ENCODE data around the gene TLE1.
"Not testable (repeated sequence)": the region's sequence is repeated elsewhere in the genome, so short reads cannot be mapped to it uniquely, and the experiment has no call there.

The TLE1 gene

DNA sequence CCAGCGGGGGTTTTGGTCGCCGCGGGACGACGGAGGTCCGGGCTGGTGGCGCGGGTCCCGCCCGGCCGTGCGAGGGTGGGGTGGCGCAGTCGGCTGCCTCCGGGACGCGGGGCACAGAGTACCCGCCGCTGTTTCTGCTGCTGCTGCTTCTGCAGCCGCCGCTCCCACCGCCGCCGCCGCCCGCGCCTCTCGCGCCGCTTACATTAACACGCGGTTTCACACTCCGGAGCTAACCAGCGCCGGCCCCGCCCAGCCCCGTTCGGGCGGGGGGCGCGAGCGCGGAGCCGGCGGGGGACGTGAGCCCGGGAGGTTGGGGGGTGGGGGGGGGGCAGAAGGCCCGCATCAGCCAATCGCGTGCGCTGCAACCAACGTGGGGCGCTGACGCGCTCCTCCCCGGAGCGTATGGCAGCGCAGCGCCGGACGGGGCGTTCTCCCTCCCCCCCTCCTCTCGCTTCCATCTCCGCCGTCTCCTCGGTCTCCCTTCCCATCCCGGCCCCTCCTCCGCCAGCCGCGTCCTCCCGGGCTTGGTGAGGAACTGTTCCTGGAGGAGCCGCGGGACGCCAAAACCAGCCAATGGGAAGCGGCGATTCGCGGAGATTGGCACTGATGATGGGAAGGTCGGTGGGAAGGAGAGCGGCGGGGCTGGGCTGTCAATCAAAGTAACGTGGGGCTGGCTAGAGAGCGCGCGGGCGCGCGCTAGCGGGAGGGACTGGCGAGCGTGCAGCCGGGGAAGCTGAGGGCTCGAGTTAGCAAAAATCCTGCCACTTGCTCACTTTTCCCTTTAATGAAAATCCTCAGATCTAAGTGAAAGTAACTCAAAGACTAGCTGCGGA, at the start of gene TLE1:
TSS of gene TLE1 (minus strand) at position 205 of the 833 bp plus-strand sequence. CDS start 1,307 bp downstream, outside the sequence.
- DNase-seq (ENCODE audit: low read depth): peak; percentile 77

DNA sequence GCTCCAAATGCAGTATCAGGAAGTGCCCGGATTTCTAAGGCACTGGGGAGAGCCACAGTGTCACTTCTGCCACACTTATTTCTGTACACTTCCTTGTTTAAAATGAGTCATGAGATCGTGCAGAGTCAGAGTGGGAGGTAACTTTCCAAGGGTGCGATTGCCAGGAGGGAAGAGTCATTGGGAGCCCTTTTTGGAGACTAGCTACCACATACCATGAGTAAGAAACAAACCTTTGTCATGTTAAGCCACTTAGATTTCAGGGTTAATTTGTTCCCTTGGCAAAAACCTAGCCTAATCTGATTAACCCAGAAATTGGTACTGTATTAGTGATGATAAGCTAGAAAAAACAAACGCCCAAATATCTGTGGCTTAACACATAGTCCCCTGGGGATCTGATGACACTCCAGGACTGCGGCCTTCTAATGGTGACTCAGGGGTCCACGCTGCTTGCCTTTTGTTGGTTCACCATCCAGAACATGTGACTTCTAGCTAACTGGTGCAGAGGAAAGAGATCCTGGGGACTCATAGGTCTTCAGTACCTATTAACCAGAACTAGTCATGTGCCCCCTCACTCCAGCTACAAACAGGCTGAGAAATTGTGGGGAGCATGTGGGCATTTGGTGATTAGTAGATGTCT, 48.6 kb upstream of the TLE1 start:
- DNase-seq (ENCODE audit: low read depth): no peak

DNA sequence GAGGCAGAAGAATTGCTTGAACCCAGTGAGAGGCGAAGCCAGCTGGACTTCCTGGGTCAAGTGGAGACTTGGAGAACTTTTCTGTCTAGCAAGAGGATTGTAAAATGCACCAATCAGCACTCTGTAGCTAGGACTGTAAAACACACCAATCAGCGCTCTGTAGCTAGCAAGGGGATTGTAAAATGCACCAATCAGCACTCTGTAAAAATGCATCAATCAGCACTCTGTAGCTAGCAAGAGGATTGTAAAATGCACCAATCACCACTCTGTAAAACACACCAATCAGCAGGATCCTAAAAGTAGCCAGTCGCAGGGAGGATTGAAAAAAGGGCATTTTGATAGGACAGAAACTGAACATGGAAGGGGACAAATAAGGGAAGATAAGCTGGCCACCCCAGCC, 41.2 kb upstream of the TLE1 start:
- not testable (repeated sequence) for DNase-seq (ENCODE audit: low read depth)

DNA sequence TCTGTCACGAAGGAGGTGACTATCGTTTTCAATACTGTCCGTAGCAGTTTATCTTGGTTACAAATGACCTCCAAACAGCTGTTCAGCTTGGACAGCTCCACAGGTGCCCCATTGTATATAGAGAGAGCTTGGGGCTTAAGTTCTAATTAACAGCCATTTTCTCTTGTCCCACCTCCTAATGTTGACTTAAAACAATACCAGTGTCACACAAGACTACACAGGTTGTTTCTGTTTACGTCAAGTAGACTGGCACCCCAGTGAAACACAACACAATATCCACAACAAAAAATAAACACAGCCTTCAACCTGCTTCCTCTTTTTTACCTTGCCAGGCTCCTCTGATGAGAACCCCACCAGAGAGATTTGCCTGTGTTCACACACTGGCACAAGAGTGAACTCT, 39.8 kb upstream of the TLE1 start:
- no peak for DNase-seq (ENCODE audit: low read depth)

DNA sequence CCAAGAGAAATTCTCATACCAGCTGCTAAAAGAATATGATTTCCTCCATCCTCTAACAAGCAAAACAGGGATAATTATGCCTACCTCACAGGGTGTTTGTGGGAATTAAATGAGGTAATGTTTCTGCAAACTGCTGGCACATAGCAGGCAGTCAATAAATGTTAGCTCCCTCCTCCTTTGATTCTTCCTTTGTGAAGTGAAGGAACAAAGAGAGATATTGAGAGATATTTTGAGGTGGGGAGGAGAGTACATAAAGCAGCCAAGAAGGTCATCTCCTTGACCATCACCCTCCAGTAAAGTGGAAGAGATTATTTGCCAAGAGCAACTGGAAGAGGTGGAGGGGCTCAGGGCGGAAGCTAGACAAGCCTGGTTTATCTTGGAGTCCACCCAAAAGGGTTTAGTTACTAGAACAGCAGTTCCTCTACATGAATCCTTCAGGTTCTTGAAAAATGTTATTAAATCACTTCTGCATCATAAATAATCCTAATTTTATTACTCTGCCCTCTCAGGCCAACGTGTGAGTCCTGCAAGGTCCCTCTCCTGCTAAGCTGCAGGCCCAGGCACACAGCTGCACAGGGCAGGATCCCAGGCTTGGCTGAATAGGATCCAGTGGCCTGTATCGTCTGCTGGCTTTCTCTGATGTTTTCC, 35.0 kb upstream of the TLE1 start:
- no peak for DNase-seq (ENCODE audit: low read depth)

DNA sequence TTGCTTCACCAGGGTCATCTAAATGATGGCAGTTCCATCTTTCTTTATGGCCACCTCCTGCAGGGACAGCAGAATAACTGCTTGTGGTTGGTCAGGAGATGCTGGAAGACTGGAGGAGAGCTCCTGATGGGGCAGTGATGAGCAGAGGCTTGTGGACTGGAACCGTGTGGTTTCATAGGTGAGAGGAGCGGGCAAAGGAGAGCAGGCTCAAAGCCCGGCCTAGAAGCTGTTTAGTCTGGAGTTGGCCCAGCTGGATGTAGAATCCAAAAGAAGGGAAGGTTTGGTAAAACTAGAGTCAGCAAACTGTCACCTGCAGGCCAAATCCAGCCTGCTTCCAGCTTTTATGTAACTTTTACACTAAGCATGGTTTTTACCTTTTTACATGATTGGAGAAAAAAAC, 32.9 kb upstream of the TLE1 start:
- DNase-seq (ENCODE audit: low read depth): no peak

DNA sequence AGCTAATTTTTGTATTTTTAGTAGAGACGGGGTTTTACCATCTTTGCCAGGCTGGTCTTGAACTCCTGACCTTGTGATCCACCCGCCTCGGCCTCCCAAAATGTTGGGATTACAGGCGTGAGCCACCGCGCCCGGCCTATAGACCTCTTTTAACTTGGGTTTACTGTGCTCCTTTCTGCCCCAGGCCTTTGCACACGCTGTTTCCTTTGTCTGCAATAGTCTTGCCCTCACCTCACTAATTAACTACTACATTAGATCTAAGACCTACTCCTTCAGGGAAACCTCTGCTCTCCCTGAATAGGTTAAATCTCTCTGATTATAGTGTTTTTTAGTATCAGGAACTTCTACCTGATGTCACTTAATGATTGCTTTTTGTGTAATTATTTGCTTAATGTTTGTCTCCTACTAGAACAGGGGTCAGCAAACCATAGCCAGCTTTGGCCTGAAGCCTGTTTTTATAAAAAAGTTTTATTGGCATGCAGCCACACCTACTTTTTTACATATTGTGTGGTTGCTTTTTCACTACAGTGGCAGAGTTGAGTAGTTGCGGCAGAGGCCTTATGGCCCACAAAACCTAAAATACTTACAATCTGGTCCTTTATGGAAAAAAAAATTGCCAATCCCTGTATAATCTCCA, 31.2 kb upstream of the TLE1 start:
- DNase-seq (ENCODE audit: low read depth): no peak

DNA sequence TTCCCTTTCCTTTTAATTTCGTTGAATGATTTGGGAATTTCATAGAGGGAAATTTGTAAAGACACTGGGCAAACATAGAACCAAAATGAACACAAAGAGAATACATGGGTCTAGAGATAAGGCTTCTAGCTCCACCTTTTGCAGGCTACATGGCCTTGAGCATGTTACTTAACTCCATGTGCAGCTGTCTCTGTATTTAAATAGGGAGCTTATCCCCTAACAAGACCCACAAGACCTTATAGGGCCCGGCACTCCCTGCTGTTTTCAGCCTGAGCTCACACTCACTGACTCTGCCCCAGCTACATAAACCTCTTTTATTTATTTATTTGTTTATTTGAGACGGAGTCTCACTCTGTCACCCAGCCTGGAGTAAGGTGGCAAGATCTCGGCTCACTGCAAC, 30.6 kb upstream of the TLE1 start:
- no peak for DNase-seq (ENCODE audit: low read depth)

DNA sequence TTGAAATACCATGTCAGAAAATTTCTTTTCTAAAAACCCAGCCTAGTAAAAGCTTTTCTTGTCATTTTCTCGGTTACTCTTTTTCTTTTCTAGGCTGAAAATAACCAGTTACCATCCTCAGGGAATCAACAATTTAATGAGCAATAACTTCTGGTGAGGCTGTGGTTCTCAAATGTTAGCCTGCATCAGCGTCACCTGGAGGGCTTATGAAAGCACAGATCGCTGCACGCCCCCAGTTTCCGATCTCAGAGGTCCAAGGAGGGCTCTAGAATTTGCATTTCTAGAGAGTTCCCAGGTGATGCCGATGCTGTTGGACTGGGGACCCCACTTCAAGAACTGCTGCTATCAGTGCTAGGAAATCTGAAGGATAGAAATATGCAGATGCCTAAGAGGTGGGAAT, 28.9 kb upstream of the TLE1 start:
- no peak for DNase-seq (ENCODE audit: low read depth)

DNA sequence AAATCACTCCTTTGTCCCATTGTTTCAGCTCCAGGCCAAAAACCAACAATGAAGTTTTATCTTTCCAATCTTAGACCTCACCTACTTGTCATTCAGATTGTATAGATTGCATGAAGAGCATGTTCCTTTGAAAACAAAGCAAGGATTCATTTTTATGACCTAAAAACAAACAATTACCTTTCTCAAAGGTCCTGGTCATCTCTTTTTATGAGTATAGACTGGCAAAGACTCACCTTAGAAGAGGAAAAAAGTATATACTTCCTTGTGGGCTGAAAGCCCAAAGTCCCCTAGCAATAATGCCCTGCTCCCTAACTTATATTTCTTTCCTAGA, 28.4 kb upstream of the TLE1 start:
- DNase-seq (ENCODE audit: low read depth): no peak

DNA sequence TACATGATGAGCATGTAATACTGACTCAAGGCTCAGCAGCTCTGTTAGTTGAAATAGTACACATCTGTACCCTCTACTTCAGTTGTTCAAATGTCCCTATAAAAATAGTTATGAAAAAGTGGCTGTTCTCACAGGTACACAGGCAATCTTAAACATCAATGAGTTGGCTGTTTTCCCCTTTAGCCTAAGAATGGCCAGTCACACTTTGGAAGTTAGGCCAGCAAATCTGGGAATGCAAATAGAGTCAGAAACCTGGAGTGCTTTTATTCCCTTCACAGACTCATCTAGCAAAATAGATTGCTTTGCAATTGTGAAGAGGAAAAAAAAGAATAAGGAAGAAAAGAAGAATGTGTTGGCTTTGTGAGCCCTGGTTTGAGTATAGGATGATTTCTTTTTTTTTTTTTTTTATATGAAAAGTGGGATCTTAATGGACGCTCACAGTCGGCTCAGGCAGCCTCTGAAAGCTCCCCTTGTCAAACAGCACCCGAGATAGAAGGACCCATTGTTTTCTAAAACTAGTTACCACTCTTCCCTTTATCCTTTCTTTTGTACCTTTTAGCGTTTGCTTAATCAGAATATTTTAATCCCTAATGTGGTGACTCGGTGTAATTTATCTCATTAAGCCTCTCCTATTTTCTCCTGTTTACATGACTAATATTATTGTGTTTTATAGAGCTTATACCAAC, 27.9 kb upstream of the TLE1 start:
- no peak for DNase-seq (ENCODE audit: low read depth)

DNA sequence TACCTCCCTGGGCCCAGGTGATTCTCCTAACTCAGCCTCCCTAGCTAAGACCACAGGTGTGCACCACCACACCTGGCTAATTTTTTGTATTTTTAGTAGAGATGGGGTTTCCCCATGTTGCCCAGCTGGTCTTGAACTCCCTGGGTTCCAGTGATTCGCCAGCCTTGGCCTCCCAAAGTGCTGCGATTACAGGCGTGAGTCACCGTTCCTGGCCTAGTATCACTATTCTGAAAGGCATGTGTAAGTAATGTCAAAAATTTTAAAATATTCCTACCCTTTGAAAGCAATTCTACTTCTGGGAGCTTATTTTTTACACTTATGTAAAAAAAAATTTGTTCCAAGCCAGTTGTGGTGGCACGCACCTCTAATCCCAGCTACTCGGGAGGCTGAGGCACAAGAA, 27.1 kb upstream of the TLE1 start:
- DNase-seq (ENCODE audit: low read depth): no peak

DNA sequence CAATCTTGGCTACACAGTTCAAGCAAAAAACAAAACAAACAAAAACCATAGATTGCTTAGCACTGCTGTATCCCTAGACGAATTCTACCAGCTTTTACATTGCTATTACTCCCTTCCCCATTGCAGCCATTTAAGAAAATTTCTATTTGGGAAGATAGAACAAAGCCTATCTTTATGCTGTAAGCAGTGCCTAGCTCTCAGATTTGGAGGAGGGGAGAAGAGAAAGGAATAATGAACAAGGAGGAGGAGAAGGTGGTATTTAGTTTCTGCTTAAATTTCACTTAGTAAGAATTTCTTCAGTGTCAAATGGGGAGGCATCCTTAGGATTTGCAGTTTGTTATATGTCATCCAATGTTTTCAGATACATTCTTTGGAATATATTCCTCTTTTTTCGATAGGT, 16.2 kb upstream of the TLE1 start:
- no peak for DNase-seq (ENCODE audit: low read depth)

DNA sequence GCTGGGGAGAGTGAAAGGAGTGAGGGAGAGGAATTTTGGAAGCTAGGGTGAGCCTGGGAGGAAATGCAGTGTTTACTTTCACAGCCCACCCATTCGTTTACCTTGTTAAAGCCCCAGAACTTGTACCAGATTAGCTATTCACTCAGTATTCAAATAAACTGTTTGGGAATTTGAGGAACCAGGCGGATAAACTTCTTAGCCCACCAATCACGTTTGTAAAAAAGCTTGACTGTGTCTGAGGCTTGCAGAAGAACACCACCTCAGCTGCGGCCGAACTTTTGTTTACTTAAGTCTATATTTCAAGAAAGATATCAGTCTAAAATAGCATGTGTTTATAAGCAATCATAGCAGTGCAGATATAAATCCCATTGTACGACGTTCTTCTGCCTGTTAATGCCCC, 5.2 kb upstream of the TLE1 start:
- DNase-seq (ENCODE audit: low read depth): no peak

DNA sequence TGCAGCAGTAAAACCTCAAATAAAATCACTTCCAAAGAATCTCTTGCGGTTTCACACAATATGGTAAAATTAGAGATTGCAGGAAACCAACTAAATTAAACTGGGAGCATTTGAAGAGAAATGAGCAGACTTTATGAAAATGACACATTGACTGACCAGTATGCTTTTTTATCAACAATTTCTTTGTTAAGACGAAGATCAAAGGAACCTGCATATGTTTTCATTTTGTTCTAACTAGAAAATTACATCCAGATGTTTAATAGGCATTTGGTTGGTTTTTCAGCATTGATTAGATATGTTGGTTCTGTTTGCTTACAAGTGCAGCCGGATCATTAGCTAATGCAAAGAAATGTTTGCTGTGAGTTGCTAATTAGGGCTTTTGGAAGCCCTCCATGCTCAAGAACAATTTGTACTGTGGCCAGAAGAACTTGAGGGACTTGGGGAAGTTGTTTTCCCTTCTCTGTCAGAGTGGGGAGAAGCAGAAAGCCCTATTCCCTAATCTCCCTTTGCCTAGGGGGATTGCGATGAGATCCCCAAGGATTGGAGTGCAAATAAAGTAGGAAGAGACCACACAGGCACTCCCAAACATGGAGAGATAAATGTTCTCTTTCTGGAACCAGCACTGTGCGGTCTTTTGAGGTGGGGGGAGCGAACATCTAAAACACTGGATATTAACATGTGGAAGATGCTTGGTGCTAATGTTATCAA, 4.5 kb upstream of the TLE1 start:
- DNase-seq (ENCODE audit: low read depth): no peak

DNA sequence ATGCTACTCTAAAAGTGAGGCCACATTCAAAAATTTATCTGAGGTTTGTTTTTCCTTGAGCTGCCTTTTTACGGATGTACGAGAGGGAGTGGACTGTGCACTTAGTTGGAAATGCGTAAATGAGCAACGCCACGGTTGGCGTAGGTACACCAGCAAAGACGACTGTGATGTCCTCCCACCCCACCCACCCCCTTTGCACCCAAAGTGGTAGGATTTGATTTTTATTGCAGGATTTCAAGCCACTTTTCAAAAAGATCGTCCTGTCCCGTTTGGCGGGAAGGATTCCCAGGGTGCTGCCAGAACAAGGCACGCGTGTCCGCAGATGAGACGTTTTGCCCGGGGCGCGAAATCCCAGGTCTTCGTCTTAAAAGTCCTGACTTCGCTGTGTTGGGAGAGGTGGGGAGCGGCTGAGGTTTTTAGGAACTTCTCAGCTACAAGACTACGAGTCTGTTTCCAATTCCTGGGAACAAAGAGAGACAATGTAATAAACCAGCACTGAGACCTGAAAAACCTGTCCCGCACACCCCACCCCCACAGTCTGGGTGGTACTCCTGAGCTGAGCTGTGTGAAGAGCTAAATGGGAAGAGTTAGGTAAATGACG, 1.0 kb upstream of the TLE1 start:
- DNase-seq (ENCODE audit: low read depth): no peak

DNA sequence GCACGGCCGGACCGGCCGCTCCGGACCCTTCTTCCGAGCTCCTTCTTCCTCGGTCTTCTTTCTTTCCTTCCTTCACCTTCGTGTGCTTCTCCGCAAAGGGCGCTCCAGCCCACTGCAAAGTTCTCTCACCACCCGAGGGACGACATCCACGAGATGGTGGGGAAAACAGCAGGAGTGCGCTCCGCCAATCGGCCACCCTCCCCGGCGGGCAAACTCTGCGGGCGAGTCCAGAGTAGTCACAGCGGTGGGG, 329 bp downstream of the TLE1 start:
- not testable (repeated sequence) for DNase-seq (ENCODE audit: low read depth)

DNA sequence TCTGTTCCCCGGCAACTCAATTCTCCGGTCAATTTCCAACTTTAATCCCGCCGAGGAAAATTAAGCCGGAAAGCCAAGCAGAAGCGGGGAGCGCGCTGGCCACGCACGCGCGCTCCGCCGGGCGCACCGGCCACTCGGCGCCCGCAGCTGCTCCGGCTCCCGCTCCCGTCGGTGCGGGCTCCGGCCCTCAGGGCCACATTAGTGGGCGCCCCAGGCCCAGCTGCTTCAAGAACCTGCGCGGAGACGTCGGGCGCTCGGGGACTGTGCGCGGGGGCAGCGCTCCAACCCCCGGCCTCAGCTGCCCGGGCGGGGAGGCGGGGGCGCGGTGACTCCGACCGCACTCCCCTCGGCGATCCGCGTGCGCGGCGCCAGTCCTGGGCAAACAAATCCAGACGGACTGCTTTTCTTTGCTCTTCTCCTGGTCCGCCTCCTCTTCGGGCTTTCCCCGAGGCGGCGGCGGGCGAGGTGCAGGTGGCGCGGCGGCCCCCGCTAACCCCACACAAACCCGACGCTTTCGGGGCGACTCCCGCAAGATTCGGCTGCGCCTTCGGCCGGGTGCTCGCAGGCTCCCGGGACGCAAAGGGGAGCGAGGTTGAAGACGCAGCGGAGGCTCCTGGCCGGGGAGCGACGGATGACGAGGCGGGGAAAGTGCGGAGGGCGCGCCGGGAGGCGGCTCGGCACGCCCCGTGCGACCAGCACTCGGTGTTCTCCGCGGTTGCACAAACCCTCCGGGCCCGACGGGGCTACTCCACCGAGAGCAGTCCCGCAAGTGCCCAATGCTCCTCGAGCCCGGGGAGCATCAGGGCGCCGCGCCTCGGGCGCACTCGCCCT, 870 bp downstream of the TLE1 start:
- DNase-seq (ENCODE audit: low read depth): peak; percentile 37

DNA sequence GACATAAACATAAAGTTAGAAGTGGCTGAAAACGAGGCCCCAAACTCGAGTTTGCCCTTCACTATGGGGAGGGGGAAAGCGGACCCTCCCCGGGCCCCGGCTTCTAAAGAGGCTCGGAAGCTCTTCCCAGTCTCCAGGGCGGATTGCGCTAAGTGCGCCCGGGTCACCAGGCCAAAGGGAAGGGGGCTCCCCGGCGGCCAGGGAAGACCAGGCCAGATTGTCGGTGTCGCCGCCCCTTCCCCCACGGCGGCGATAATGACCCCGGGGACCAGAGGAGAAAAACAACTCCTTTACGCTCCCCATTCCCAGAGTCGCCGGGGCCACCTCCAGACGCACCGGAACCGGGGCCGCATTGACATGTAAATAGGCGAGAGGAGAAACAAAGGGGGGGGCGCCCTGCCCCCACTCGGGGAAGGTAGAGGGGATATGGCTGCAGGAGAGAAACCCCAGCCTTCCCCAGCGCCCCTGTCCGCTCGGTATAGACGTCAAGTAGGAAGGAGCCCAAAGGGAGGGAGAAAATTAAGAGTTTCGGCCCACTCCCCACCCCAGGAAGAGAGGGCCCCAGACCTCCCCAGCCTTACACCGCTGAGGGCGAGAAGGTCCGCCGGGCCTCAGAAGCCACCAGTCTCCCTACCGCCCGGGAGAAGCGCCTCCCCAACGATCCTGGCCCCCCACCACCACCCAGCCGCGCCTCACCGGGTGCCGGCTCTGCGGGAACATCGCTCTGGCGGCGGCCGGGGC, 1.7 kb downstream of the TLE1 start:
- peak; percentile 0 for DNase-seq (ENCODE audit: low read depth)

Data from activated T-cell treated with anti-CD3 and anti-CD28 coated beads for 48 hours (primary cell).